Measurements from ENCODE around the gene SPOCK2. TPM values are rescaled to one million over a fixed set of nuclear protein-coding genes. Genes with fewer than 3 reads are reported as not detected.

The SPOCK2 gene
- polyA plus RNA-seq, 1 of the 3 experiments (the other 2 are of a cell fraction), result 0.18 TPM

- ChIA-PET POLR2A (no interaction called here), CTCF (interaction anchor here (1.2 to 1.7 kb wide), 3 partner anchors 10 to 202 kb away, joined by 3 to 5 read pairs (median 3); no protein-coding TSS in a partner anchor)
- no peak overlapping the region for H3K4me3 ChIP-seq (ENCODE audit: low read depth in 2 of 2, low read length in 1 of 2)
- no peak for TF ChIP-seq NFIC (IDR thresholded peaks at IDR 0.05; ENCODE audit: borderline replicate concordance)
- TF ChIP-seq, protein P1, sequence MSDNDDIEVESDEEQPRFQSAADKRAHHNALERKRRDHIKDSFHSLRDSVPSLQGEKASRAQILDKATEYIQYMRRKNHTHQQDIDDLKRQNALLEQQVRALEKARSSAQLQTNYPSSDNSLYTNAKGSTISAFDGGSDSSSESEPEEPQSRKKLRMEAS (IDR thresholded peaks at IDR 0.05; ENCODE audit: low read depth), result no peak
- TF ChIP-seq USF1 (IDR thresholded peaks at IDR 0.05; ENCODE audit: borderline replicate concordance, low read depth), result no peak
- no peak for TF ChIP-seq GATA2 (CRISPR knock-in tag; IDR thresholded peaks at IDR 0.05)
- no peak for TF ChIP-seq RXRA (IDR thresholded peaks at IDR 0.05; ENCODE audit: borderline replicate concordance, low read depth)
- TF ChIP-seq, protein P2, sequence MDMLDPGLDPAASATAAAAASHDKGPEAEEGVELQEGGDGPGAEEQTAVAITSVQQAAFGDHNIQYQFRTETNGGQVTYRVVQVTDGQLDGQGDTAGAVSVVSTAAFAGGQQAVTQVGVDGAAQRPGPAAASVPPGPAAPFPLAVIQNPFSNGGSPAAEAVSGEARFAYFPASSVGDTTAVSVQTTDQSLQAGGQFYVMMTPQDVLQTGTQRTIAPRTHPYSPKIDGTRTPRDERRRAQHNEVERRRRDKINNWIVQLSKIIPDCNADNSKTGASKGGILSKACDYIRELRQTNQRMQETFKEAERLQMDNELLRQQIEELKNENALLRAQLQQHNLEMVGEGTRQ (IDR thresholded peaks at IDR 0.05; ENCODE audit: borderline replicate concordance, low read depth, low read length), result no peak
- no peak for TF ChIP-seq SMC3 (IDR thresholded peaks at IDR 0.05; ENCODE audit: low read depth, low read length)
- TF ChIP-seq FOXJ3 (CRISPR knock-in tag; IDR thresholded peaks at IDR 0.05), result no peak
- no peak for TF ChIP-seq MXI1 (IDR thresholded peaks at IDR 0.05; ENCODE audit: low read depth, low read length)
- no peak for TF ChIP-seq IRF3 (IDR thresholded peaks at IDR 0.05; ENCODE audit: low read depth, low read length)
- TF ChIP-seq TEAD4 (IDR thresholded peaks at IDR 0.05; ENCODE audit: borderline replicate concordance, insufficient read depth), result no peak
- no peak for TF ChIP-seq ELF1 (IDR thresholded peaks at IDR 0.05)
- TF ChIP-seq SIN3A (IDR thresholded peaks at IDR 0.05; ENCODE audit: borderline replicate concordance, low read depth, low read length), result no peak
- TF ChIP-seq YY1 (IDR thresholded peaks at IDR 0.05; ENCODE audit: low read depth), result no peak
- no peak for TF ChIP-seq FOXM1 (IDR thresholded peaks at IDR 0.05; ENCODE audit: low read depth)
- no peak for TF ChIP-seq JUND (IDR thresholded peaks at IDR 0.05)
- no peak overlapping the region for H2AFZ ChIP-seq (ENCODE audit: low read depth)
- peaks cover 9% of the 10 kb centered on the region for H3F3A ChIP-seq (replicated peaks; ENCODE audit: insufficient read depth)
- 80% methylated on average over 3 of the region's 3 CpGs for WGBS (ENCODE audit: low lambda C conversion rate)
- no peaks in the 10 kb centered on the region for H3K79me2 ChIP-seq (ENCODE audit: insufficient read depth)
- H3K27ac ChIP-seq (ENCODE audit: low read depth in 2 of 2, low read length in 1 of 2), result peak overlapping the region in 1 of 2 experiments; percentile 29; a peak in 1 of 4 replicates
- no peaks in the 10 kb centered on the region for H4K20me1 ChIP-seq (ENCODE audit: insufficient read depth)
- no peak overlapping the region for H3K4me2 ChIP-seq
- H3K9me2 ChIP-seq, result no peaks in the 10 kb centered on the region
- H3K4me1 ChIP-seq (ENCODE audit: control insufficient read depth in 1 of 2, insufficient read depth in 2 of 2, low read depth in 1 of 2, low read length in 1 of 2), result peaks cover 2 to 6% of the 10 kb centered on the region in 2 experiments; a peak in 3 of 4 replicates
- no peak overlapping the region for H3K9ac ChIP-seq
- DNase-seq, result no peak
- peaks cover 0 to 24% of the 10 kb centered on the region in 2 experiments for H3K36me3 ChIP-seq (replicated peaks in 1 of 2; ENCODE audit: control insufficient read depth in 1 of 2, insufficient read depth in 2 of 2, low read length in 1 of 2)
- no peaks in the 10 kb centered on the region for H3K27me3 ChIP-seq (ENCODE audit: insufficient read depth)
- H3K9me3 ChIP-seq, result no peaks in the 10 kb centered on the region
These were observed 10.0 kb upstream of the SPOCK2 start for GRCh38 chr10:72098301-72098835.
